ENCODE measurements around the gene ISG20.

DNA sequence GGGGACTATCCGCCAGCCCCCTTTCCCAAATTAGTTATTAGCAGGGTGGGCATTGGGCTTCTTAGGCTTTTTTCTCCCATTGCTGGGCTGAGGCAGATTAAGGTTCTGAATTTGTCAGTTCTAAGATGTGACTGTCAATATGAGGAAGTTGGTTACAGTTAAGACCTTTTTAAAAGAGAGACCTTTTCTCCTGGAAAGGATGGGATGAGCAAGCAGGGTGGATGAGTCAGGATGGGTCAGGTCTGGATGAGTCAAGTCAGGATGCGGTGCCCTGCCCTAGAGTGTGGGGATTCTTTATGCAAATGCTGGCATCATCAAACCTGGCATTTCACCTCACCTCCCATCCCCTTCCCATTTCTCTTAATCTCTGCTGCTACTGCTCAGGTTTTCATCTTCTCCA lies 15.8 kb upstream of the ISG20 start:
- TF ChIP-seq, protein P1, sequence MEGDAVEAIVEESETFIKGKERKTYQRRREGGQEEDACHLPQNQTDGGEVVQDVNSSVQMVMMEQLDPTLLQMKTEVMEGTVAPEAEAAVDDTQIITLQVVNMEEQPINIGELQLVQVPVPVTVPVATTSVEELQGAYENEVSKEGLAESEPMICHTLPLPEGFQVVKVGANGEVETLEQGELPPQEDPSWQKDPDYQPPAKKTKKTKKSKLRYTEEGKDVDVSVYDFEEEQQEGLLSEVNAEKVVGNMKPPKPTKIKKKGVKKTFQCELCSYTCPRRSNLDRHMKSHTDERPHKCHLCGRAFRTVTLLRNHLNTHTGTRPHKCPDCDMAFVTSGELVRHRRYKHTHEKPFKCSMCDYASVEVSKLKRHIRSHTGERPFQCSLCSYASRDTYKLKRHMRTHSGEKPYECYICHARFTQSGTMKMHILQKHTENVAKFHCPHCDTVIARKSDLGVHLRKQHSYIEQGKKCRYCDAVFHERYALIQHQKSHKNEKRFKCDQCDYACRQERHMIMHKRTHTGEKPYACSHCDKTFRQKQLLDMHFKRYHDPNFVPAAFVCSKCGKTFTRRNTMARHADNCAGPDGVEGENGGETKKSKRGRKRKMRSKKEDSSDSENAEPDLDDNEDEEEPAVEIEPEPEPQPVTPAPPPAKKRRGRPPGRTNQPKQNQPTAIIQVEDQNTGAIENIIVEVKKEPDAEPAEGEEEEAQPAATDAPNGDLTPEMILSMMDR (IDR thresholded peaks at IDR 0.05; ENCODE audit: low read depth, low read length): no peak
- TF ChIP-seq EZH2phosphoT487 (IDR thresholded peaks at IDR 0.05; ENCODE audit: low read depth): no peak
